ENCODE results near the gene COLEC11.

DNA sequence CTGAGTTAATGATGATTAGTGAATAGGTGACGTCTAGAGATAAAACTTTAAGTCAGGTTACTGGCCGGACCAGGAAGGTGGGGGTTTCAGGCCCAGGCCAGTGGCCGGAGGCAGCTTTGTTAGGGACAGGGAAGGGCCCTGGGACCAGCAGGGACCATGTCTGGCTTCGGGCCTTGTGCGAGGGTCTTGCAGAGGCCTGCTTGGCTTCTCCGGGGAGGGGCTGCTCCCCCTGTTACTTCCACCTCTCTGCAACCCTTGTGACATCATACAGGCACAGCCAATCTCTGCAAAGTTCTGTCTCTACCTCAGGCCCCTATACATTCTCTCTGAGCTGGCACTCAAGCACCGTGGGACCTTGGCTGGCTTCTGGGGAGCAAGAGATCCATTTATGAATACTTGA lies 63.0 kb downstream of the COLEC11 start, which contains the start of gene ALLC:
- TF ChIP-seq CTCF (IDR thresholded peaks at IDR 0.05; ENCODE audit: insufficient read depth, low read length, poor library complexity, severe bottlenecking) (no peak), EZH2phosphoT487 (conservative IDR thresholded peaks at IDR 0.05; ENCODE audit: low read length) (no peak)

All from SU-DHL-6 (cell line).